ENCODE measurements around the gene DCDC1. TPM values are rescaled to one million over a fixed set of nuclear protein-coding genes. Genes with fewer than 3 reads are reported as not detected.

DCDC1 gene
- total RNA-seq, 2 donors from 2014 or later = 2.9 to 3.2 TPM

DNA sequence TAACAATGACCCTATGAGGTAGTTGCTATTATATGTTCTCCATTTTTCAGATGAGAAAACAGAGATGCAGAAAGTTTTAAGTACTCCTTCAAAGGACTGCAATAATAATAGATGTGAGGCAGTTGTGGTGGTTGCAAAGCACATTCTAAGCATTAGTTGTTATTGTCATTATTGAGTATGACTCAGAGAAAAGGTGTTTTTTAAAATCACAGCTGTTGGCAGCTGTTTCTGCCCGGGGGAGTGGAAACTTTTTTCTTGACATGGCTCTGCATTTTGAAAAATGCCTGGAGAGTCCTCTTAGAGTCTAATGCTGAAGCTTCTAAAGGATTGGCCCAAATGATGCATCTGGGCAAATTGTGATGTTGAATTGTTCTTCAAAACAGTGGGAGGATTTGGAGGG is 538.9 kb downstream of the DCDC1 start:
- TF ChIP-seq, protein P1, sequence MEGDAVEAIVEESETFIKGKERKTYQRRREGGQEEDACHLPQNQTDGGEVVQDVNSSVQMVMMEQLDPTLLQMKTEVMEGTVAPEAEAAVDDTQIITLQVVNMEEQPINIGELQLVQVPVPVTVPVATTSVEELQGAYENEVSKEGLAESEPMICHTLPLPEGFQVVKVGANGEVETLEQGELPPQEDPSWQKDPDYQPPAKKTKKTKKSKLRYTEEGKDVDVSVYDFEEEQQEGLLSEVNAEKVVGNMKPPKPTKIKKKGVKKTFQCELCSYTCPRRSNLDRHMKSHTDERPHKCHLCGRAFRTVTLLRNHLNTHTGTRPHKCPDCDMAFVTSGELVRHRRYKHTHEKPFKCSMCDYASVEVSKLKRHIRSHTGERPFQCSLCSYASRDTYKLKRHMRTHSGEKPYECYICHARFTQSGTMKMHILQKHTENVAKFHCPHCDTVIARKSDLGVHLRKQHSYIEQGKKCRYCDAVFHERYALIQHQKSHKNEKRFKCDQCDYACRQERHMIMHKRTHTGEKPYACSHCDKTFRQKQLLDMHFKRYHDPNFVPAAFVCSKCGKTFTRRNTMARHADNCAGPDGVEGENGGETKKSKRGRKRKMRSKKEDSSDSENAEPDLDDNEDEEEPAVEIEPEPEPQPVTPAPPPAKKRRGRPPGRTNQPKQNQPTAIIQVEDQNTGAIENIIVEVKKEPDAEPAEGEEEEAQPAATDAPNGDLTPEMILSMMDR (conservative IDR thresholded peaks at IDR 0.05) = no peak
- Mint-ChIP-seq H3K9me3 (peaks cover 13% of the 10 kb centered on the region), H3K4me1 (peaks cover 12% of the 10 kb centered on the region), H3K36me3 (ENCODE audit: low read depth) (no peaks in the 10 kb centered on the region), H3K27me3 (ENCODE audit: insufficient read depth) (no peaks in the 10 kb centered on the region), H3K27ac (no peak overlapping the region), H3K4me3 (no peak overlapping the region)
- H3K4me1 ChIP-seq (ENCODE audit: control insufficient read depth, insufficient read depth, low read length) = peaks cover 5% of the 10 kb centered on the region
- no peak for DNase-seq
- H3K27ac ChIP-seq (ENCODE audit: low read depth, low read length) = no peak overlapping the region
- no peaks in the 10 kb centered on the region for H3K27me3 ChIP-seq (ENCODE audit: control insufficient read depth, insufficient read depth, low read length, poor library complexity, severe bottlenecking)
- H3K9me3 ChIP-seq (ENCODE audit: control insufficient read depth, low read length) = peaks cover 9% of the 10 kb centered on the region
- no peak overlapping the region for H3K9ac ChIP-seq (ENCODE audit: extremely low read depth, low read length, poor library complexity, severe bottlenecking)
- 78 to 82% methylated on average over 1 of the region's 1 CpG for whole genome bisulfite sequencing, 2 experiments (ENCODE audit: insufficient coverage in 1 of 2, insufficient read length in 1 of 2)
- H3K4me3 ChIP-seq (ENCODE audit: low read length) = no peak overlapping the region
- H3K36me3 ChIP-seq (ENCODE audit: control insufficient read depth, insufficient read depth, low read length) = no peaks in the 10 kb centered on the region

DNA sequence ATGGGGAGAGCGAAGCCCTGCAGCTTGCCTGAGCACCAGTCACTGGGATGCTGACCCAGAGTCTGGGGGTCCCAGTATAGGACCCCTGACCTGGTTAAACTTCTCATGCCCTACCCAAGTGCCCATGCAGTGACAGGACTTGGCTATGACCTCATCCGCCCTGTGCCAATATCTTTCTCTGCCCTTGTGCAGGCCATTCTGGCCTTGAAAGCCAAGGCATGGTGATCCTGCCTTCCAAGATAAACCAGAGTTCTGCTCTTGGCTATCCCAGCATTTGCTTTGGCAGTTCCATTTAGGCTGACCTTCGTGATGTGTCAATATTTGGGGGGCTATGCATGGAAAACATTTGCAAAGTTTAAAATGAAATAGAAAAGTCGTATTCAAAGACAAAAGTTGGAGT is 542.6 kb downstream of the DCDC1 start:
- TF ChIP-seq, protein P1 (conservative IDR thresholded peaks at IDR 0.05) = no peak
- Mint-ChIP-seq H3K4me1 (peaks cover 12% of the 10 kb centered on the region), H3K9me3 (no peaks in the 10 kb centered on the region)

DNA sequence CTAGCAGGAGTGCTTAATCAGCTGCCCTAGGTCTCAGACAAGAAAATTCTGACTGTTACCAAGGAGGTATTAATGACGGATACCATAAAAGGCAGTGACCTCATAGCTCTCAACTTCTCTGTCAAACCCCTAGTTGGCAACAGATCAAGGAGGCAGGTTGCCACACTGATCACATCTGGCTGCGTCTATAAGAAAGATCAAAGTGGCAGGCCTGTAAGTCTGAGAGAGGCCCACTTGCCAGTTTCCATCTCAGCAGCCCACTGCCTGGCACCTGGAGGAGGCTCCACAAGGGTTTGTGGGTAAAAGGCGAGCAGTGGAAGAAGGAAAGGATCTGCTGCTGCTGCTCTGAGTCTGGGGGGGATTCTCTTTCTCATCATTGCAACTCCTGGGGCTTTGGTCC is 543.8 kb downstream of the DCDC1 start:
- TF ChIP-seq, protein P1 (conservative IDR thresholded peaks at IDR 0.05) = no peak
- Mint-ChIP-seq H3K36me3 (ENCODE audit: low read depth) (no peaks in the 10 kb centered on the region), H3K27me3 (ENCODE audit: insufficient read depth) (peaks cover 2% of the 10 kb centered on the region), H3K4me1 (peaks cover 2% of the 10 kb centered on the region), H3K4me3 (no peak overlapping the region), H3K27ac (no peak overlapping the region), H3K9me3 (no peaks in the 10 kb centered on the region)
- no peaks in the 10 kb centered on the region for H3K36me3 ChIP-seq (ENCODE audit: control insufficient read depth, insufficient read depth, low read length)
- no peak overlapping the region for H3K4me3 ChIP-seq (ENCODE audit: low read length)
- DNase-seq = no peak
- H3K4me1 ChIP-seq (ENCODE audit: control insufficient read depth, insufficient read depth, low read length) = no peaks in the 10 kb centered on the region
- H3K9ac ChIP-seq (ENCODE audit: extremely low read depth, low read length, poor library complexity, severe bottlenecking) = no peak overlapping the region
- H3K27ac ChIP-seq (ENCODE audit: low read depth, low read length) = no peak overlapping the region
- 90 to 100% methylated on average over 1 to 3 of the region's 3 CpGs for WGBS, 2 experiments (ENCODE audit: insufficient coverage in 1 of 2, insufficient read length in 1 of 2)
- H3K27me3 ChIP-seq (ENCODE audit: control insufficient read depth, insufficient read depth, low read length, poor library complexity, severe bottlenecking) = peaks cover under 1% of the 10 kb centered on the region
- no peaks in the 10 kb centered on the region for H3K9me3 ChIP-seq (ENCODE audit: control insufficient read depth, low read length)

More for the DNA sequence above, 542.6 kb downstream of the DCDC1 start:
- Mint-ChIP-seq H3K4me3 (no peak overlapping the region), H3K27ac (no peak overlapping the region), H3K27me3 (ENCODE audit: insufficient read depth) (no peaks in the 10 kb centered on the region), H3K36me3 (ENCODE audit: low read depth) (no peaks in the 10 kb centered on the region)
- 92 to 96% methylated on average over 3 to 4 of the region's 4 CpGs for WGBS, 2 experiments (ENCODE audit: insufficient coverage in 1 of 2, insufficient read length in 1 of 2)
- Histone ChIP-seq H3K36me3 (ENCODE audit: control insufficient read depth, insufficient read depth, low read length) (no peaks in the 10 kb centered on the region), H3K27me3 (ENCODE audit: control insufficient read depth, insufficient read depth, low read length, poor library complexity, severe bottlenecking) (no peaks in the 10 kb centered on the region), H3K27ac (ENCODE audit: low read depth, low read length) (no peak overlapping the region), H3K9me3 (ENCODE audit: control insufficient read depth, low read length) (no peaks in the 10 kb centered on the region), H3K4me3 (ENCODE audit: low read length) (no peak overlapping the region), H3K4me1 (ENCODE audit: control insufficient read depth, insufficient read depth, low read length) (peaks cover 5% of the 10 kb centered on the region), H3K9ac (ENCODE audit: extremely low read depth, low read length, poor library complexity, severe bottlenecking) (no peak overlapping the region)
- DNase-seq = no peak

All from endodermal cell (in vitro differentiated cells).